K562 (cell line): ENCODE data around the gene BARX2. TPM values are rescaled to one million over a fixed set of nuclear protein-coding genes. Genes with fewer than 3 reads are reported as not detected.
A peak's percentile ranks its signal among the peaks of the same experiment; 100 is the strongest.

ENCODE experiments used
- BDP1 ChIP-seq: IDR thresholded peaks from 3 replicates; pipeline ENCODE4 v1.6.1; 2011; ENCODE audit not compliant: insufficient read length, insufficient read depth
- CBX3 ChIP-seq, 2 experiments: IDR thresholded peaks; 1 replicate in 1 of 2; 2 replicates in 1 of 2; pipeline ENCODE4 v1.6.1; 2012; ENCODE audit warnings: inconsistent platforms in 2 of 2, low read length in 2 of 2, borderline replicate concordance in 1 of 2, control low read depth in 1 of 2
- CC2D1A ChIP-seq: fragments of 450-650 bp; IDR thresholded peaks from 2 replicates; pipeline ENCODE4 v1.6.1; 2017; ENCODE audit warnings: mild to moderate bottlenecking
- CHD7 ChIP-seq: fragments of 200-600 bp; sonication (generic); IDR thresholded peaks from one replicate; pipeline ENCODE4 v1.6.1; 2012; ENCODE audit warnings: mild to moderate bottlenecking, low read depth, low read length, inconsistent platforms
- FOXJ3 ChIP-seq: sonication (generic); formaldehyde crosslinking; IDR thresholded peaks from 2 replicates; pipeline ENCODE4 v1.4.0; 2020; ENCODE audit warnings: mild to moderate bottlenecking, missing genetic modification reagents
- RB1 ChIP-seq: fragments of 450-650 bp; IDR thresholded peaks from 2 replicates; pipeline ENCODE4 v1.6.1; 2017; ENCODE audit warnings: low read depth, mild to moderate bottlenecking
- XRCC5 ChIP-seq: fragments of 200-400 bp; formaldehyde crosslinking; IDR thresholded peaks from 2 replicates; pipeline ENCODE4 v1.6.1; 2017; ENCODE audit warnings: low read depth, mild to moderate bottlenecking, low read length
- ZKSCAN3 ChIP-seq: fragments of 250-450 bp; sonication (Bioruptor Pico); IDR thresholded peaks from 2 replicates; pipeline ENCODE4 v1.4.0; 2020
- ZNF282 ChIP-seq: sonication (generic); formaldehyde crosslinking; IDR thresholded peaks from 2 replicates; pipeline ENCODE4 v1.8.1; 2023; ENCODE audit warnings: missing genetic modification reagents
- polyA plus RNA-seq, 8 experiments: library from polyadenylated mRNA; depleted of rRNA in 4 of 8; stranded (reverse) in 5 of 8; unstranded in 3 of 8; fragments of >200 nt; fragmentation: Nextera tagmentation in 2 of 8; fragmentation: Illumina TruSeq in 1 of 8; extraction: Ambion mirVana in 2 of 8; extraction: Trizol in 1 of 8; gene quantifications; 2 replicates each; pipeline versions ENCODE4 v1.2.1 to v1.2.3, GENCODE V29; 2011 to 2014; ENCODE audit warnings: inconsistent platforms in 1 of 8, missing spikeins in 1 of 8
- total RNA-seq, 7 experiments: library from RNA; depleted of rRNA in 6 of 7; stranded (reverse); fragments of >200 nt in 6 of 7; fragmentation: Illumina TruSeq in 2 of 7; extraction: Trizol in 2 of 7; gene quantifications; 2 replicates each; pipeline versions ENCODE4 v1.2.1 to v1.2.3, GENCODE V29; 2011 to 2021; ENCODE audit warnings: low replicate concordance in 1 of 7
- TF ChIP-seq, protein P1 (sequence below): fragments of 450-650 bp; IDR thresholded peaks from 2 replicates; pipeline ENCODE4 v1.6.1; 2017; ENCODE audit warnings: antibody characterized with exemption, mild to moderate bottlenecking

The BARX2 gene
- total and polyA plus RNA-seq, 9 of the 15 experiments (the other 6 are each of a cell fraction or from before 2014, with no cell fraction given): not detected

DNA sequence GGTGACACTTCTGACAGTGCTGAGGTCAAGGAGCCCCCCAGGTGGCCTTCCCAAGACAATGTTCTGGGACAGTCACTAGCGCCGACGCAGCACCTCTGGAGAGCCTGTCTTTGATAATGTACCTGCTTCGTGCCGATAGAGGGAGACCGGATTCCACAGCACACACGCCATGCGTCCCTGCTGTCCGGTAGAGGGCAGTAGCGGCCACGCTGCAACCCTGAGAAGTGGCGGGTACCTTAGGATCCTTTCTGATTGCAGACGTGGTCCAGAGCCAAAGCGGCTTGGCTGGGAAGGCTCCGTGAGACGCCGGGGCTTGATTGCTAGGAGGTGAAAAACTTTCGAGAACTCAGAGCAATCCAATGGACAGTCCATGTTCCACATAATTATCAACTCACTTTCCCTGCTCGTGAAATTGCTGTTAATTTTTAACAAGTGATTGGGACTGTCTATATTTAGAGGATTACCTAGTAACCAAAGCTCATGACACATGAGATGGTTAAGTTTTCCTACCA, 11.4 kb upstream of the BARX2 start (continued):
- TF ChIP-seq CBX3 (IDR thresholded peaks at IDR 0.05; ENCODE audit: borderline replicate concordance in 1 of 2, low read length in 2 of 2): peak in 1 of 2 experiments; percentile 62; a peak in 1 of 3 replicates
- TF ChIP-seq ZNF282: no peak
- TF ChIP-seq, protein P1, sequence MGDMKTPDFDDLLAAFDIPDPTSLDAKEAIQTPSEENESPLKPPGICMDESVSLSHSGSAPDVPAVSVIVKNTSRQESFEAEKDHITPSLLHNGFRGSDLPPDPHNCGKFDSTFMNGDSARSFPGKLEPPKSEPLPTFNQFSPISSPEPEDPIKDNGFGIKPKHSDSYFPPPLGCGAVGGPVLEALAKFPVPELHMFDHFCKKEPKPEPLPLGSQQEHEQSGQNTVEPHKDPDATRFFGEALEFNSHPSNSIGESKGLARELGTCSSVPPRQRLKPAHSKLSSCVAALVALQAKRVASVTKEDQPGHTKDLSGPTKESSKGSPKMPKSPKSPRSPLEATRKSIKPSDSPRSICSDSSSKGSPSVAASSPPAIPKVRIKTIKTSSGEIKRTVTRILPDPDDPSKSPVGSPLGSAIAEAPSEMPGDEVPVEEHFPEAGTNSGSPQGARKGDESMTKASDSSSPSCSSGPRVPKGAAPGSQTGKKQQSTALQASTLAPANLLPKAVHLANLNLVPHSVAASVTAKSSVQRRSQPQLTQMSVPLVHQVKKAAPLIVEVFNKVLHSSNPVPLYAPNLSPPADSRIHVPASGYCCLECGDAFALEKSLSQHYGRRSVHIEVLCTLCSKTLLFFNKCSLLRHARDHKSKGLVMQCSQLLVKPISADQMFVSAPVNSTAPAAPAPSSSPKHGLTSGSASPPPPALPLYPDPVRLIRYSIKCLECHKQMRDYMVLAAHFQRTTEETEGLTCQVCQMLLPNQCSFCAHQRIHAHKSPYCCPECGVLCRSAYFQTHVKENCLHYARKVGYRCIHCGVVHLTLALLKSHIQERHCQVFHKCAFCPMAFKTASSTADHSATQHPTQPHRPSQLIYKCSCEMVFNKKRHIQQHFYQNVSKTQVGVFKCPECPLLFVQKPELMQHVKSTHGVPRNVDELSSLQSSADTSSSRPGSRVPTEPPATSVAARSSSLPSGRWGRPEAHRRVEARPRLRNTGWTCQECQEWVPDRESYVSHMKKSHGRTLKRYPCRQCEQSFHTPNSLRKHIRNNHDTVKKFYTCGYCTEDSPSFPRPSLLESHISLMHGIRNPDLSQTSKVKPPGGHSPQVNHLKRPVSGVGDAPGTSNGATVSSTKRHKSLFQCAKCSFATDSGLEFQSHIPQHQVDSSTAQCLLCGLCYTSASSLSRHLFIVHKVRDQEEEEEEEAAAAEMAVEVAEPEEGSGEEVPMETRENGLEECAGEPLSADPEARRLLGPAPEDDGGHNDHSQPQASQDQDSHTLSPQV: peak; percentile 31; the same call in 1 of the 2 replicates
- no peak for TF ChIP-seq CHD7
- peak; percentile 65; the same call in 1 of the 2 replicates for TF ChIP-seq CC2D1A
- no peak for TF ChIP-seq BDP1
- peak; percentile 89 for TF ChIP-seq RB1
- TF ChIP-seq XRCC5: 0 out of 2 replicates have a peak, but pooled peaks have one; percentile 77
- TF ChIP-seq ZKSCAN3: no peak
- TF ChIP-seq FOXJ3: no peak
